GM12874 (cell line): Measurements from ENCODE around the gene DUSP6.

Experiments used
- TF ChIP-seq, protein P1 (sequence below): IDR thresholded peaks from 2 replicates; pipeline ENCODE4 v1.5.1; 2011; ENCODE audit warnings: low read depth, mild to moderate bottlenecking, control low read depth, low read length, moderate library complexity; ENCODE audit not compliant: insufficient read depth

Gene DUSP6

GRCh38 chr12:89352492-89353187 lies at the start of gene DUSP6:
DUSP6 (minus strand) TSS chr12:89352501; CDS start chr12:89352039, 462 bp downstream.
- TF ChIP-seq, protein P1, sequence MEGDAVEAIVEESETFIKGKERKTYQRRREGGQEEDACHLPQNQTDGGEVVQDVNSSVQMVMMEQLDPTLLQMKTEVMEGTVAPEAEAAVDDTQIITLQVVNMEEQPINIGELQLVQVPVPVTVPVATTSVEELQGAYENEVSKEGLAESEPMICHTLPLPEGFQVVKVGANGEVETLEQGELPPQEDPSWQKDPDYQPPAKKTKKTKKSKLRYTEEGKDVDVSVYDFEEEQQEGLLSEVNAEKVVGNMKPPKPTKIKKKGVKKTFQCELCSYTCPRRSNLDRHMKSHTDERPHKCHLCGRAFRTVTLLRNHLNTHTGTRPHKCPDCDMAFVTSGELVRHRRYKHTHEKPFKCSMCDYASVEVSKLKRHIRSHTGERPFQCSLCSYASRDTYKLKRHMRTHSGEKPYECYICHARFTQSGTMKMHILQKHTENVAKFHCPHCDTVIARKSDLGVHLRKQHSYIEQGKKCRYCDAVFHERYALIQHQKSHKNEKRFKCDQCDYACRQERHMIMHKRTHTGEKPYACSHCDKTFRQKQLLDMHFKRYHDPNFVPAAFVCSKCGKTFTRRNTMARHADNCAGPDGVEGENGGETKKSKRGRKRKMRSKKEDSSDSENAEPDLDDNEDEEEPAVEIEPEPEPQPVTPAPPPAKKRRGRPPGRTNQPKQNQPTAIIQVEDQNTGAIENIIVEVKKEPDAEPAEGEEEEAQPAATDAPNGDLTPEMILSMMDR: no peak

GRCh38 chr12:89401433-89402058 lies 49.2 kb upstream of the DUSP6 start:
- TF ChIP-seq, protein P1: no peak

DNA sequence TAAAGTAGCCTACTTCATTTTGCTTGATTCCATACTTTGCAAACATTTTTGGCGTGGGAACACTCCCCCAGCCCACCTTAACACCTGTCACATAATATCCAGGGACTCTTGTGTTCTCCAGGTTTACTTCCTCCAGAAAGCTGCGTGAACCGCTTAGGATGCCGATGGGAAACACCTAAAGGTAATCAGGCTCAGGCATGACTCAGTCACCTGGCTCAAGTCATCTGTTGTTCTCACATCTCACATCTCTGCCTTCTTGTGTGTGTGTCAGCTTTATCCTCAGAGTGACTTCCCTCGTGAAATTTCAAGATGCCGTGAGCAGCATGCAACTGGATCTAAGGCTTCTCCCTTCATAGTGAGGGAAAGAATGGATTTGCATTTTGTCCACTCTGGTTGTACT lies 48.1 kb upstream of the DUSP6 start:
- TF ChIP-seq, protein P1: no peak

GRCh38 chr12:89395712-89396111 lies 43.4 kb upstream of the DUSP6 start:
- TF ChIP-seq, protein P1: no peak

DNA sequence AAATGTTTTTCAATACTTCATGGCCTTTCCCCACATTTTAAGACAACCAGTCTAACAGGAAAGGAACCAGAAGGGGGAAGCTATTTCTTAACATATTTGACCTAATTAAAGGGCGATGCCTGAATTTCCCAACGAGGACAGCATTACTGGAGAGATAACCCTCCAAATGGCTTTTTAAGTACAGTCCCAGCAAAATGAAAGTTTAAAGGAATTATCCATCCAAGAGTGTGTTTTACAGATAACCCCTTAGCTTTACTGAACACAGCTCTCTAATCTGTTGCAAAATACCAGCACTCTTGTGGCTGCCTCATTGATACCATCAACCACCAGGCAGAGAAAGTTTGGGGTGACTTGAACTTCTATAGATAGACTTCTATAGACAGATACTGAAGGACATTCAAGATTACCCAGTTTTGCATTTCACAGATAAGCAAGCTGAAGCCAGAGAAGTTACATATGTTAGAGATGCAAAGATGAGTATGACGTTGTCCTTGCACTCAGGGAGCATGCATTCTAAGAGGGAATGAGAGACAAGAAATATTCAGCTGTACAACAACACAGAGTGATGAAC lies 41.3 kb upstream of the DUSP6 start:
- TF ChIP-seq, protein P1: no peak

DNA sequence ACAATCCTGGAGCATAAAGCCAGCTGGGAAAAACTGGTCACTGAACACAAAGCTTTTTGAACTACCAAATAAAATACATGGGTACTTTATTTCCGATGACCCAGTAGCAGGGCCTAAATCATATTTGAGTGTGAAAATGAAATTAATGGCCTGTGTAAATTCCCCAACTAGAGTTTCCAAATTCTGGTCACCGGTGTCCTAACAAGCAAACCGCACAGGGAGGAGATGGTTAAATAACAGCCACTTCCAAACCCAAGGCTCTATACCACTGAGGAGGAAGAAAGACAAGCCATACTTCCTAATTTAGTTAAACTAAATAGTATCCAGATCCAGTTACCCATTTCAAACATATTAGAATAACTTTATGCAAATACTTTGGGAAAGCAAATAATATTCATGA lies 40.1 kb upstream of the DUSP6 start:
- TF ChIP-seq, protein P1: no peak

- TF ChIP-seq, protein P1: no peak
Observed at GRCh38 chr12:89391726-89392336, 39.5 kb upstream of the DUSP6 start.
